HEK293 (cell line): ENCODE measurements around the gene MAP4K2.

ENCODE experiments used
- CTCF ChIA-PET: fragments of 350-600 bp; formaldehyde crosslinking; extraction: SDS; loops from one replicate; lab custom pipeline; 2021; ENCODE audit warnings: antibody characterized with exemption; lab: Yijun Ruan, JAX
- POLR2A ChIA-PET: fragments of 300-600 bp; formaldehyde crosslinking; extraction: SDS; loops from one replicate; lab custom pipeline; 2020; ENCODE audit warnings: antibody characterized with exemption, inconsistent platforms; lab: Yijun Ruan, JAX
- H3K27ac ChIP-seq: fragments of 200-500 bp; sonication (Bioruptor generic); 2 replicates; pipeline ENCODE4 v1.5.1; 2014; ENCODE audit warnings: low read depth, low read length, control low read depth, inconsistent platforms; ENCODE audit errors: extremely low read depth
- H3K36me3 ChIP-seq, 2 experiments: fragments of 200-500 bp in 1 of 2; sonication (Bioruptor generic) in 1 of 2; 1 replicate in 1 of 2; 2 replicates in 1 of 2; pipeline ENCODE4 v1.5.1; 2014 to 2017; ENCODE audit warnings: inconsistent platforms in 2 of 2, low read length in 2 of 2; ENCODE audit not compliant: control insufficient read depth in 2 of 2, insufficient read depth in 1 of 2
- H3K4me1 ChIP-seq: fragments of 200-500 bp; sonication (Bioruptor generic); 2 replicates; pipeline ENCODE4 v1.5.1; 2014; ENCODE audit warnings: mild to moderate bottlenecking, low read length, inconsistent platforms; ENCODE audit not compliant: control insufficient read depth, insufficient read depth
- H3K4me3 ChIP-seq: 2 replicates; pipeline ENCODE4 v1.5.1; 2011; ENCODE audit warnings: low read depth, mild to moderate bottlenecking, control low read depth, low read length, moderate library complexity
- H3K9me3 ChIP-seq: fragments of 200-500 bp; sonication (Bioruptor generic); 2 replicates; pipeline ENCODE4 v1.5.1; 2014; ENCODE audit warnings: low read depth, low read length, inconsistent platforms; ENCODE audit not compliant: control insufficient read depth, insufficient read depth
- BCL11A ChIP-seq: fragments of 450-650 bp; formaldehyde crosslinking; IDR thresholded peaks from 2 replicates; pipeline ENCODE4 v1.5.1; 2016; ENCODE audit warnings: low read depth, missing biosample characterization, missing genetic modification characterization
- BCL11B ChIP-seq: fragments of 450-650 bp; formaldehyde crosslinking; IDR thresholded peaks from 2 replicates; pipeline ENCODE4 v1.5.1; 2016; ENCODE audit warnings: low read depth, missing biosample characterization, missing genetic modification characterization
- KLF10 ChIP-seq: fragments of 450-650 bp; IDR thresholded peaks from 2 replicates; pipeline ENCODE4 v1.5.1; 2018; ENCODE audit warnings: missing biosample characterization, mild to moderate bottlenecking, missing genetic modification characterization
- PRDM10 ChIP-seq: fragments of 450-650 bp; formaldehyde crosslinking; IDR thresholded peaks from 2 replicates; pipeline ENCODE4 v1.5.1; 2016; ENCODE audit warnings: missing biosample characterization, missing genetic modification characterization
- SCRT2 ChIP-seq: fragments of 450-650 bp; formaldehyde crosslinking; IDR thresholded peaks from 2 replicates; pipeline ENCODE4 v1.5.1; 2016; ENCODE audit warnings: missing biosample characterization, missing genetic modification characterization
- ZBTB10 ChIP-seq: fragments of 450-650 bp; formaldehyde crosslinking; IDR thresholded peaks from 2 replicates; pipeline ENCODE4 v1.5.1; 2016; ENCODE audit warnings: missing biosample characterization, missing genetic modification characterization
- ZEB2 ChIP-seq: fragments of 450-650 bp; formaldehyde crosslinking; IDR thresholded peaks from 2 replicates; pipeline ENCODE4 v1.5.1; 2016; ENCODE audit warnings: missing biosample characterization, missing genetic modification characterization
- ZFHX2 ChIP-seq: fragments of 450-650 bp; formaldehyde crosslinking; conservative IDR thresholded peaks from 2 replicates; pipeline ENCODE4 v1.5.1; 2016; ENCODE audit warnings: missing biosample characterization, missing genetic modification characterization
- ZNF146 ChIP-seq: fragments of 450-650 bp; formaldehyde crosslinking; IDR thresholded peaks from 2 replicates; pipeline ENCODE4 v1.5.1; 2016; ENCODE audit warnings: missing biosample characterization, missing genetic modification characterization
- ZNF211 ChIP-seq: fragments of 450-650 bp; formaldehyde crosslinking; IDR thresholded peaks from 2 replicates; pipeline ENCODE4 v1.5.1; 2016; ENCODE audit warnings: low read depth, missing biosample characterization, missing genetic modification characterization
- ZNF366 ChIP-seq: fragments of 450-650 bp; formaldehyde crosslinking; conservative IDR thresholded peaks from 2 replicates; pipeline ENCODE4 v1.5.1; 2016; ENCODE audit warnings: missing biosample characterization, missing genetic modification characterization
- ZNF654 ChIP-seq: fragments of 450-650 bp; formaldehyde crosslinking; IDR thresholded peaks from 2 replicates; pipeline ENCODE4 v1.5.1; 2016; ENCODE audit warnings: low read depth, missing biosample characterization, missing genetic modification characterization
- ZNF747 ChIP-seq: fragments of 450-650 bp; formaldehyde crosslinking; IDR thresholded peaks from 2 replicates; pipeline ENCODE4 v1.5.1; 2016; ENCODE audit warnings: missing biosample characterization, missing genetic modification characterization
- ZNF785 ChIP-seq: fragments of 450-650 bp; formaldehyde crosslinking; IDR thresholded peaks from 2 replicates; pipeline ENCODE4 v1.5.1; 2016; ENCODE audit warnings: missing biosample characterization, missing genetic modification characterization
- ZNF837 ChIP-seq: fragments of 450-650 bp; formaldehyde crosslinking; IDR thresholded peaks from 2 replicates; pipeline ENCODE4 v1.5.1; 2016; ENCODE audit warnings: missing biosample characterization, missing genetic modification characterization
- ZXDB ChIP-seq: fragments of 450-650 bp; formaldehyde crosslinking; IDR thresholded peaks from 2 replicates; pipeline ENCODE4 v1.5.1; 2016; ENCODE audit warnings: missing biosample characterization, missing genetic modification characterization
- TF ChIP-seq, protein P1 (sequence below): fragments of 450-650 bp; formaldehyde crosslinking; IDR thresholded peaks from 2 replicates; pipeline ENCODE4 v1.5.1; 2016; ENCODE audit warnings: missing biosample characterization, missing genetic modification characterization
- TF ChIP-seq, protein P2 (sequence below): fragments of 450-650 bp; formaldehyde crosslinking; IDR thresholded peaks from 2 replicates; pipeline ENCODE4 v1.5.1; 2016; ENCODE audit warnings: missing biosample characterization, missing genetic modification characterization
- TF ChIP-seq, protein P3 (sequence below): fragments of 450-650 bp; formaldehyde crosslinking; IDR thresholded peaks from 2 replicates; pipeline ENCODE4 v1.5.1; 2017; ENCODE audit warnings: missing biosample characterization, missing genetic modification characterization
- TF ChIP-seq, protein P4 (sequence below): fragments of 450-650 bp; formaldehyde crosslinking; IDR thresholded peaks from 2 replicates; pipeline ENCODE4 v1.5.1; 2017; ENCODE audit warnings: missing biosample characterization, missing genetic modification characterization

The MAP4K2 gene

DNA sequence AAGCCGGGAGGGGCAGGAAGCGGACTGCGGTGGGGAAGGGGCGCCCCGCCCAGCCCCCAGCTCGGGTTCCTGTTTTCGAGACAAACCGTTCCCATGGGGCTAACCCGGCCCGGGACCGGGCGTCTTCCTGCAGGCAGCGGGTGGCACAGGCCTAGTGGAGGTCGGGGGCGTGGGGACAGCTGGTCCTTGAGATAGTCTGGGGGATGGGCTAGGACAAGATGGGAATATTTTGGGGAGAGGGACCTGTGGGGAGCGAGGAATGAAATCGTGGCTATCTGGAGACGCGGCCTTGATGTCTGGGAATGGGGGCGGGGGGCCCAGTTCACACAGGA lies 57.9 kb downstream of the MAP4K2 start (continued):
- TF ChIP-seq, protein P1, sequence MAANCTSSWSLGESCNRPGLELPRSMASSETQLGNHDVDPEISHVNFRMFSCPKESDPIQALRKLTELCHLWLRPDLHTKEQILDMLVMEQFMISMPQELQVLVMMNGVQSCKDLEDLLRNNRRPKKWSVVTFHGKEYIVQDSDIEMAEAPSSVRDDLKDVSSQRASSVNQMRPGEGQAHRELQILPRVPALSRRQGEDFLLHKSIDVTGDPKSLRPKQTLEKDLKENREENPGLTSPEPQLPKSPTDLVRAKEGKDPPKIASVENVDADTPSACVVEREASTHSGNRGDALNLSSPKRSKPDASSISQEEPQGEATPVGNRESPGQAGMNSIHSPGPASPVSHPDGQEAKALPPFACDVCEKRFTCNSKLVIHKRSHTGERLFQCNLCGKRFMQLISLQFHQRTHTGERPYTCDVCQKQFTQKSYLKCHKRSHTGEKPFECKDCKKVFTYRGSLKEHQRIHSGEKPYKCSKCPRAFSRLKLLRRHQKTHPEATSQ: no peak
- TF ChIP-seq ZFHX2 (tag by site-specific recombination) (peak; percentile 34), SCRT2 (no peak), BCL11A (tag by site-specific recombination) (no peak)

- CTCF ChIA-PET: interaction anchor here (0.5 to 3.9 kb wide), 14 partner anchors 8 to 401 kb away, joined by 3 to 22 read pairs (median 4); partner anchors contain the start of gene PYGM
- H3K4me1 ChIP-seq: no peaks in the 10 kb centered on the region
- POLR2A ChIA-PET: interaction anchor here (0.5 to 2.1 kb wide), 4 partner anchors 15 to 582 kb away, joined by 3 to 8 read pairs (median 4); partner anchors contain the start of genes PYGM and SF1
These were observed 58.3 kb downstream of the MAP4K2 start for GRCh38 chr11:64744544-64745188.

GRCh38 chr11:64743591-64744543 lies 59.1 kb downstream of the MAP4K2 start, which contains the start of gene RASGRP2:
Gene RASGRP2 (minus strand): TSS chr11:64744142. CDS start chr11:64742866, 1,276 bp downstream.
- no peak within 1 kb of the TSS; the same call in 1 of the 2 replicates for H3K27ac ChIP-seq
- CTCF ChIA-PET: interaction anchor here (0.6 to 3.9 kb wide), 26 partner anchors 9 to 958 kb away, joined by 3 to 22 read pairs (median 4); partner anchors contain the start of gene PYGM
- POLR2A ChIA-PET: interaction anchor here (0.5 to 2.1 kb wide), 3 partner anchors 35 to 177 kb away, joined by 3 to 8 read pairs (median 3); partner anchors contain the start of gene SF1
- no peaks in the 10 kb centered on the region for H3K9me3 ChIP-seq
- no peaks in the 10 kb centered on the region for H3K36me3 ChIP-seq
- no peaks in the 10 kb centered on the region for H3K4me1 ChIP-seq
- peak within 1 kb of the TSS; percentile 26 for H3K4me3 ChIP-seq
- TF ChIP-seq ZEB2 (peak; percentile 25; the same call in 1 of the 2 replicates), ZBTB10 (tag by site-specific recombination) (peak; percentile 54), KLF10 (0 out of 2 replicates have a peak, but pooled peaks have one; percentile 46), BCL11B (tag by site-specific recombination) (peak; percentile 88), ZNF366 (tag by site-specific recombination) (no peak), ZNF211 (tag by site-specific recombination) (no peak), PRDM10 (tag by site-specific recombination) (peak; percentile 72; the same call in 1 of the 2 replicates), ZXDB (peak; percentile 26; the same call in 1 of the 2 replicates)
- TF ChIP-seq, protein P2, sequence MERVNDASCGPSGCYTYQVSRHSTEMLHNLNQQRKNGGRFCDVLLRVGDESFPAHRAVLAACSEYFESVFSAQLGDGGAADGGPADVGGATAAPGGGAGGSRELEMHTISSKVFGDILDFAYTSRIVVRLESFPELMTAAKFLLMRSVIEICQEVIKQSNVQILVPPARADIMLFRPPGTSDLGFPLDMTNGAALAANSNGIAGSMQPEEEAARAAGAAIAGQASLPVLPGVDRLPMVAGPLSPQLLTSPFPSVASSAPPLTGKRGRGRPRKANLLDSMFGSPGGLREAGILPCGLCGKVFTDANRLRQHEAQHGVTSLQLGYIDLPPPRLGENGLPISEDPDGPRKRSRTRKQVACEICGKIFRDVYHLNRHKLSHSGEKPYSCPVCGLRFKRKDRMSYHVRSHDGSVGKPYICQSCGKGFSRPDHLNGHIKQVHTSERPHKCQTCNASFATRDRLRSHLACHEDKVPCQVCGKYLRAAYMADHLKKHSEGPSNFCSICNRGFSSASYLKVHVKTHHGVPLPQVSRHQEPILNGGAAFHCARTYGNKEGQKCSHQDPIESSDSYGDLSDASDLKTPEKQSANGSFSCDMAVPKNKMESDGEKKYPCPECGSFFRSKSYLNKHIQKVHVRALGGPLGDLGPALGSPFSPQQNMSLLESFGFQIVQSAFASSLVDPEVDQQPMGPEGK (tag by site-specific recombination): peak; percentile 58; the same call in 1 of the 2 replicates
- TF ChIP-seq, protein P3, sequence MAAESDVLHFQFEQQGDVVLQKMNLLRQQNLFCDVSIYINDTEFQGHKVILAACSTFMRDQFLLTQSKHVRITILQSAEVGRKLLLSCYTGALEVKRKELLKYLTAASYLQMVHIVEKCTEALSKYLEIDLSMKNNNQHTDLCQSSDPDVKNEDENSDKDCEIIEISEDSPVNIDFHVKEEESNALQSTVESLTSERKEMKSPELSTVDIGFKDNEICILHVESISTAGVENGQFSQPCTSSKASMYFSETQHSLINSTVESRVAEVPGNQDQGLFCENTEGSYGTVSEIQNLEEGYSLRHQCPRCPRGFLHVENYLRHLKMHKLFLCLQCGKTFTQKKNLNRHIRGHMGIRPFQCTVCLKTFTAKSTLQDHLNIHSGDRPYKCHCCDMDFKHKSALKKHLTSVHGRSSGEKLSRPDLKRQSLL (tag by site-specific recombination): 0 out of 2 replicates have a peak, but pooled peaks have one; percentile 49
- TF ChIP-seq, protein P4, sequence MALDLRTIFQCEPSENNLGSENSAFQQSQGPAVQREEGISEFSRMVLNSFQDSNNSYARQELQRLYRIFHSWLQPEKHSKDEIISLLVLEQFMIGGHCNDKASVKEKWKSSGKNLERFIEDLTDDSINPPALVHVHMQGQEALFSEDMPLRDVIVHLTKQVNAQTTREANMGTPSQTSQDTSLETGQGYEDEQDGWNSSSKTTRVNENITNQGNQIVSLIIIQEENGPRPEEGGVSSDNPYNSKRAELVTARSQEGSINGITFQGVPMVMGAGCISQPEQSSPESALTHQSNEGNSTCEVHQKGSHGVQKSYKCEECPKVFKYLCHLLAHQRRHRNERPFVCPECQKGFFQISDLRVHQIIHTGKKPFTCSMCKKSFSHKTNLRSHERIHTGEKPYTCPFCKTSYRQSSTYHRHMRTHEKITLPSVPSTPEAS (tag by site-specific recombination): peak; percentile 23; the same call in 1 of the 2 replicates

More at GRCh38 chr11:64744544-64745188, 58.3 kb downstream of the MAP4K2 start:
- H3K9me3 ChIP-seq: no peaks in the 10 kb centered on the region
- no peak overlapping the region; the same call in 1 of the 2 replicates for H3K27ac ChIP-seq
- H3K4me3 ChIP-seq: peak overlapping the region; percentile 20
- TF ChIP-seq ZNF654: no peak
- TF ChIP-seq ZNF837 (tag by site-specific recombination): no peak
- TF ChIP-seq ZNF146 (tag by site-specific recombination): no peak
- TF ChIP-seq ZNF747: no peak
- no peak for TF ChIP-seq ZNF785 (tag by site-specific recombination)
- H3K36me3 ChIP-seq: no peaks in the 10 kb centered on the region
